Measurements from ENCODE around the gene DPYD.

Gene DPYD

GRCh38 chr1:97691325-97691724 is 229.5 kb downstream of the DPYD start:
- no peak for DNase-seq (ENCODE audit: low spot score)

GRCh38 chr1:97685360-97685759 is 235.5 kb downstream of the DPYD start:
- no peak for DNase-seq (ENCODE audit: low spot score)

DNA sequence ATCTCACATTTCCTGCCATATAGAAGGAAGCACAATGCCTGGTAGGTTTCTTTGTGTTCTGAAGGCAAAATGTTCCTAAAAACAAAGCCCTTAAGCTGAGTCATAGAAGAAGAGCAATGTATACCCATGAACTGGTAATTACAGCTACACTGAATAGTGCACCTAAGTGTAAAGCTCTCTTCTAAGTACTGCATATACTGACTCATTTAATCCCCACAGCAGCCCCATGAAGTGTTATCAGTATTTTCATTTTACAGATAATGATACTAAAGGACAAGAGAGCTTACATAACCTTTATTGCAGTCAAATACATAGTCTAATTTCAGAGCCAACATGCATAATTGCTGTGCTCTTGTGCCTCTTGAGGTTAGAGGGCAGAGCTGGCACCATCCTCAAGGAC is 239.9 kb downstream of the DPYD start:
- no peak for DNase-seq (ENCODE audit: low spot score)

- no peak for DNase-seq (ENCODE audit: low spot score)
Measured at GRCh38 chr1:97680470-97680869, 240.4 kb downstream of the DPYD start.

DNA sequence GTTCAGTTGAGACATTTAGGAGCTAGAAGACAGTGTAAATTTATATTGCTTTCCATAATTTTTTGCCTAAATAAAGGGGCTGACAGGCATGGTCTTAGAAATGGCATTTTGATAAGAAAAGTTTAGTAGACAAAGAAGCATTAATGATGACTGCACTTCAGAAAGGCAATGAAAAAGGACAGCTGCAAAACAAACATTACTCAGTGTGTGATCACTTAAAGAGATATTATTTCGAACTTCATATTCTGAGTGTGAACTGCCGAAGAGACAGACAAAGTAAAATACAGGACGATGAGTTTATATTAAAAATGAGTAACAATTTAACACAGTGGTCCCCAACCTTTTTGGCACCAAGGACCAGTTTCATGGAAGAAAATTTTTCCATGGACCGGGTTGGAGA is 243.1 kb downstream of the DPYD start:
- no peak for DNase-seq (ENCODE audit: low spot score)

DNA sequence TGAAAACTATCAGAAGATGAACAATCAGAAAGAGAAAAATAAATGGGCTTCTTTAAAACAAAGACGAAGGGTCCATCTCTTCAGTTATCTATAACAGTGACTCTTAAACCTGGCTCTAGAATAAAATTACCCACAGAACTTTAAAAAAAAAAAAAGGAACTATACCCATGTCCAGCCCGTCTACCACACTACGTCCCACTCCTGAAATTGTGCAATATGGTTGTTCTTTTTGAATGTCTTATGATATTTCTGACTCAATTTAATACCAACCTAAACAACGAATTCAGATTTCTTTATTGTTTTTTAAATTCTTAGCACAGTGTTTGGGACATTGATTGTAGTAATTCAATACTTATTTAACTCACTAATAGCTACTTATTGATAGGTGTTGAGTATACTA is 246.3 kb downstream of the DPYD start:
- no peak for DNase-seq (ENCODE audit: low spot score)

- no peak for DNase-seq (ENCODE audit: low spot score)
Measured at GRCh38 chr1:97668945-97669344, 251.9 kb downstream of the DPYD start.

DNA sequence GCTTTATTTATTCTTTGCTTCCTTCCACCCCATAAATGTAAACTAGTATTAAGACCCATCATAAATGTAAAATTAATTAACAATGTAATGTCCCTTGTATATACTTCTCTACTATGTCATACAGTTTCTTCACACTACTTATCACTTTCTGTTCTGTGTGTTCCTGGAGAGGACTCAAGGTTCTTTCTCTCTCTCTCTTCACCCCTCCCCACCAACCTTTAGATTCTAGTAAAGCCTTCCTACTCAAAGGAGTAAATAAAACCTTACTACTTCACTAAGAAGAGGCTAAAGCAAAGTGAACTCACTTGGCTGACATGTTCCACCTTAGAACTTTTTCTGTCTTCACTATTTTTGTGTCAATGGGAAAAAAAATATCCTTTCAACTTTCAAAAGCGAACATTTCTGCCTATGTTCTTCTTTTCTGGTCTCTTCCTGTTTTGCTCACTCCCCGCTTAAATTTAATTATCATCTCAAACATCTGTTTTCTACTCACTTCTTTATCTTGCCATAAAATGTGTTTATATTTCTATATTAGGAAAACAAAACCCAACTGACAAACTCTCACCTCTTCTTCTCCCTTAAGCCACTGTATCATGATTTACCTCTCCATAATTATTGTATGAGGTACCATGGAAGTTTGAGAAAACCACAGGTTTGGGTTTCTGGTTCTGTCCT is 260.3 kb downstream of the DPYD start:
- no peak for DNase-seq (ENCODE audit: low spot score)

DNA sequence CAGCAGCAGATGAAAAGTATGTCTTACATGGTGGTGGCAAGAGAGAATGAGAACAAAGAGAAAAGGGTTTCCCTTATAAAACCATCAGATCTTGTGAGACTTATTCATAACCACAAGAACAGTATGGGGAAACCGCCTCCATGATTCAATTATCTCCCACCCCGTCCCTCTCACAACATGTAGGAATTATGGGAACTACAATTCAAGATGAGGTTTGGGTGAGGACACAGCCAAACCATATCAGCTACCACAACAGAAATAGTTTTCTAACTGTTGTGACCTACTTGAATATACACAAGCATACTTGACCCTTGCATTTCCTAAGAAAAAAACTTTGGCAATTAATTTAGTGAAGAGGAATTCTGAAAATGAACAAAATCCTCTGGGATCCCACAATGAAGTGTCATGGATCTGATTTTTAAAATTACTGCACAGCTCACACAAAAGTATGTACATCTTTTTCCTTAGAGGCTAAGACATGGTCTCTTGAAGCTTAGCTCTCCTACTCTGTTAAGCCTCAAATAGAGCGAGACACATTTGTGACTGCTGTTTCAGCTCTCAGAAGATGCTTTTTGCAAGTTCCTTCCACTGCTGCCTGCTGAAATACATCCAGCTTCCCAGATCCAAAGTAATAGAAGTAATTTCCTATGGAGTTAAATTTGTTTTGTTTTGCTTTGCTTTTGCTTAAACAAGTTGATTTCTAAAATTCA is 265.8 kb downstream of the DPYD start:
- no peak for DNase-seq (ENCODE audit: low spot score)

- DNase-seq (ENCODE audit: low spot score), result no peak
Measured at GRCh38 chr1:97651250-97651649, 269.6 kb downstream of the DPYD start.

- no peak for DNase-seq (ENCODE audit: low spot score)
Measured at GRCh38 chr1:97649591-97649990, 271.2 kb downstream of the DPYD start.

- no peak for DNase-seq (ENCODE audit: low spot score)
Measured at GRCh38 chr1:97647776-97648175, 273.1 kb downstream of the DPYD start.

GRCh38 chr1:97646071-97646470 is 274.8 kb downstream of the DPYD start:
- no peak for DNase-seq (ENCODE audit: low spot score)

DNA sequence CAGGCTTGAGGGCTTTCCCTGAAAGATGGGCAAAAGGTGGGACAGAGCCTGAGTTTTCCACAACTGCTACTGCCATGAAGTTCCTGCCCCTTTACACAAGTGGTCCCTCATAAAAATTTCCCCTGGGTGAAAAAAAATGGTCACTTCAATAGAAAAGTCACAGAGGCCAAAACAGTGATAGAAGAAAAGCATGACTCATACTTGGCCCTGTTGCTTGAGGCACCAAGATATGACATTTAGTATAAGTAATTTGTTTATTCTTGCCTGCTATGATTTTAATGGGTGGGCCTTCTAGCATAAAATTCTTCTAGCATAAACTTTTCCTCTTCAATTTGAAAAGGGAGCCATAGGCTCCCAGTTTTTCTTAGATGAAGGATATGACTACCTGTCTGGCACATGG is 280.2 kb downstream of the DPYD start:
- no peak for DNase-seq (ENCODE audit: low spot score)

GRCh38 chr1:97636941-97637340 is 283.9 kb downstream of the DPYD start:
- no peak for DNase-seq (ENCODE audit: low spot score)

GRCh38 chr1:97634758-97635157 is 286.1 kb downstream of the DPYD start:
- DNase-seq (ENCODE audit: low spot score), result no peak

GRCh38 chr1:97632776-97633175 is 288.1 kb downstream of the DPYD start:
- DNase-seq (ENCODE audit: low spot score), result no peak

GRCh38 chr1:97632075-97632474 is 288.8 kb downstream of the DPYD start:
- DNase-seq (ENCODE audit: low spot score), result no peak

DNA sequence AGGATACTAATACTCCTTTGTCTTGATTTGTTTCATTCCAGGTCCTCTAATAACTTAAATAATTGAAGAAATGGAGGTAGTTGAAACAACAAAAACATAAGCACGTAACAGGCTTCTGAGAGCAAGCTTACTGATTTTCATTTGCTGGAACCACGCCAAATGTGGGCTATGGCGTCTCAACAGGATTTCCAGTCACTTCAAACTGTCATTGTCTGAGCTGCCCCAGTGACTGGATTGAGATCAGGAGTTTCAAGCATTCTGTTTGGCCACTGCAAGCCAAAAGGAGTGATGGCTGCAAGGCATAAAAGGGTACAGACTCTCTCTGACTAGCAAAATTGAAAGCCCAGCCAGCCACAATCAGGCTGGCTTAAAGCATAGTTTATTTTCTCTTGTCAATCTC is 289.9 kb downstream of the DPYD start:
- DNase-seq (ENCODE audit: low spot score), result no peak

DNA sequence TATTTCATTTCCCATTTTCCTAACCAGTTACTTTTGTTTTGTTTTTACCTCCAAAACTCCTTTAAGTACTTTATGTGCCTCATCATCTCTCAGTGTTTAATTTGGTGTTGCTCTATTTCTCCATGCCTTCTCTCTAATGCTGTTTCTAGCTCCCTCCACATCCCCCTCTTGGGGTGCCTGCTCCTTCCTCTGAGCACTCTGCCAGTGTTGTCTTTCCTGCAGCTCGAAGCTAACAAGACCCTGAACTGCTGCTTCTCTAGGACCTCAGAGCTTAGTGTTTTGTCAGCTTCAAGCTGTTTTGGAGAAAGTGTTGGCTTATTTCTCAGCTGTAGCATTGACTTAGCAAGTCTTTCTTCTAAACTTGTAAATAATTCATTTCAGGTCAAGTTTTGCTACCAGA is 290.6 kb downstream of the DPYD start:
- DNase-seq (ENCODE audit: low spot score), result no peak

- DNase-seq (ENCODE audit: low spot score), result no peak
Measured at GRCh38 chr1:97623220-97623619, 297.6 kb downstream of the DPYD start.

DNA sequence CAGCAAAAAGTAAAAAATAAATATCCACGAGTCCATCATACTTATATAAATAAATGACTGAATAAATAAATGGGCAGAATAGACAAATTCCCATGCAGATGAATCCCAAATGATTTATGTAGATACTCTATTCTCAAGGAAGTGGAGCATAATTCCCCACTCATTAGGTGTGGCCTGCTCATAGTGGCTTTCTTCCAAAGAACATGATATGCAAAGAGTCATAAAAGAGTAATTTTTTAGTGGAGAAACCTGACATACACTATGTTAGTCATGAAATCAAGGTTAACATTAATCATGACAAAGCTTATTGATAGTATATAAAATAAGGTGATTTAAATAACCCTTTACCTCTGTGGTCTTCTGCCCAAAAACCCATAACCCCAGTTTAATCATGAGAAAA is 298.9 kb downstream of the DPYD start:
- DNase-seq (ENCODE audit: low spot score), result no peak

GRCh38 chr1:97619706-97620105 is 301.1 kb downstream of the DPYD start:
- no peak for DNase-seq (ENCODE audit: low spot score)

DNA sequence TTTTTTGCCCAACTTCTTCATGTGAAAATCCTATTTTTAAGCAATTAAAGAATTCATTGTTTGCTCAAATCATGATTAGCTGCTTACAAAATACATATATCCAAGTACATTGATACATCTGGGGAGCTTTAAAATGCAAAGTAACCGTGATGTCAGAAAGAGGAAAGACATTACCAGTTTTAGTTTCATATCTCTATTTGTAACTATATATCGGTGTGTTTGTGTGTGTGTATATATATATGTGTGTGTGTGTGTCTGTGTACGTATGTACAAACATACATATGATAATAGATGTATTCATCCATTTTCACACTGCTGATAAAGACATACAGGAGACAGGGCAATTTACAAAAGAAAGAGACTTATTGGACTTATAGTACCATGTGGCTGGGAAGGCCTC is 310.1 kb downstream of the DPYD start:
- no peak for DNase-seq (ENCODE audit: low spot score)

Data from cerebellar cortex (tissue), 1 donor.